HepG2 (cell line): ENCODE measurements around the gene SYNGR2. TPM values are rescaled to one million over a fixed set of nuclear protein-coding genes. Genes with fewer than 3 reads are reported as not detected.

Source experiments
- ATAC-seq: fragments of 200-7000 bp; cut with Tn5 transposase; 3 replicates; pipeline ENCODE4 v1.9.1; 2020; ENCODE audit warnings: mild to moderate bottlenecking, moderate library complexity
- BruUV-seq: library from RNA; stranded (reverse); fragments of 400-500 nt; replicated peaks from 2 replicates; lab custom pipeline; 2021; lab: Mats Ljungman, UMichigan
- CTCF ChIA-PET: fragments of 300-600 bp; formaldehyde crosslinking; extraction: SDS; loops from one replicate; lab custom pipeline; 2021; ENCODE audit warnings: low total read pairs, inconsistent platforms, low intra/inter-chr PET ratio; lab: Yijun Ruan, JAX
- POLR2A ChIA-PET: fragments of 350-600 bp; sonication (Branson Sonifier 250); formaldehyde crosslinking; loops from one replicate; lab custom pipeline; 2020; ENCODE audit warnings: antibody characterized with exemption, inconsistent platforms; lab: Yijun Ruan, JAX
- DNase-seq: peaks from one replicate; pipeline ENCODE4 v3.0.0-alpha.2; 2015; ENCODE audit warnings: low spot score
- FAIRE-seq: peaks from 3 replicates; lab custom pipeline; 2011; peaks lifted over from hg19 to GRCh38; lab: Jason Lieb, UNC
- H2AFZ ChIP-seq: one replicate; pipeline ENCODE4 v1.6.1; 2011; ENCODE audit warnings: low read length, inconsistent platforms
- H3K27ac ChIP-seq: fragments of 300-600 bp; 3 replicates; pipeline ENCODE4 v1.8.0; 2011; ENCODE audit warnings: mixed run types, mild to moderate bottlenecking, mixed read lengths, low read length, inconsistent platforms; ENCODE audit not compliant: insufficient read depth; ENCODE audit errors: extremely low read length
- H3K27me3 ChIP-seq, 2 experiments: fragments of 200-600 bp in 1 of 2; 2 replicates in 1 of 2; 3 replicates in 1 of 2; pipeline versions ENCODE4 v1.6.0 to v1.8.0; 2011; ENCODE audit warnings: low read length in 2 of 2, mild to moderate bottlenecking in 2 of 2, moderate library complexity in 2 of 2, inconsistent platforms in 1 of 2; ENCODE audit not compliant: insufficient read depth in 2 of 2, control insufficient read depth in 1 of 2
- H3K36me3 ChIP-seq, 2 experiments: fragments of 200-600 bp in 1 of 2; replicated peaks in 1 of 2; 2 replicates in 1 of 2; 3 replicates in 1 of 2; pipeline versions ENCODE4 v1.5.1 to v1.8.0; 2011; ENCODE audit warnings: low read length in 2 of 2, inconsistent platforms in 1 of 2; ENCODE audit not compliant: insufficient read depth in 2 of 2, control insufficient read depth in 1 of 2
- H3K4me1 ChIP-seq: 2 replicates; pipeline ENCODE4 v1.5.1; 2012; ENCODE audit warnings: low read length, inconsistent platforms; ENCODE audit not compliant: insufficient read depth
- H3K4me2 ChIP-seq: 2 replicates; pipeline ENCODE4 v1.6.0; 2011; ENCODE audit warnings: low read depth, low read length, inconsistent platforms
- H3K4me3 ChIP-seq, 3 experiments: fragments of 200-600 bp in 1 of 3; sonication (generic), shearing (Covaris generic) in 1 of 3; replicated peaks in 1 of 3; 2 replicates each; pipeline ENCODE4 v1.5.1; 2011 to 2016; ENCODE audit warnings: low read length in 3 of 3, inconsistent platforms in 2 of 3, low read depth in 2 of 3, mild to moderate bottlenecking in 2 of 3, control low read depth in 1 of 3, mixed read lengths in 1 of 3; ENCODE audit not compliant: insufficient read depth in 1 of 3
- H3K79me2 ChIP-seq: one replicate; pipeline ENCODE4 v1.6.1; 2011; ENCODE audit warnings: low read length, inconsistent platforms; ENCODE audit not compliant: insufficient read depth
- H3K9ac ChIP-seq: 2 replicates; pipeline ENCODE4 v1.6.0; 2011; ENCODE audit warnings: mild to moderate bottlenecking, low read depth, low read length, inconsistent platforms; ENCODE audit not compliant: insufficient read depth
- H3K9me3 ChIP-seq: 2 replicates; pipeline ENCODE4 v1.5.1; 2012; ENCODE audit warnings: mild to moderate bottlenecking, low read length
- H4K20me1 ChIP-seq: 2 replicates; pipeline ENCODE4 v1.6.0; 2011; ENCODE audit warnings: inconsistent platforms, mild to moderate bottlenecking, low read length, moderate library complexity; ENCODE audit not compliant: insufficient read depth
- CBX1 ChIP-seq: IDR thresholded peaks from one replicate; pipeline ENCODE4 v1.6.1; 2016; ENCODE audit warnings: antibody characterized with exemption, low read depth
- ZNF275 ChIP-seq: sonication (generic); formaldehyde crosslinking; IDR thresholded peaks from 2 replicates; pipeline ENCODE4 v1.8.0; 2022; ENCODE audit warnings: missing genetic modification reagents, mild to moderate bottlenecking, inconsistent platforms, borderline replicate concordance
- WGBS: methylation state at CpG from one replicate; pipeline ENCODE4 v1.1.6; 2017; ENCODE audit warnings: low lambda C conversion rate; 5-methylcytosine and 5-hydroxymethylcytosine counted together
- in situ Hi-C: cut with HindIII; loops from 2 replicates; pipeline ENCODE4 v1.10.0; 2017; ENCODE audit warnings: low pct_unique_long_range_greater_than_20kb; ENCODE audit not compliant: extremely low pct_ligation_motif_present
- intact Hi-C: fragments of 100-400 bp; cut with micrococcal nuclease; formaldehyde crosslinking; loops from one replicate; pipeline ENCODE4 v1.10.0; 2022; ENCODE audit not compliant: unreplicated experiment
- polyA plus RNA-seq, 8 experiments: library from polyadenylated mRNA; depleted of rRNA in 3 of 8; stranded (reverse) in 7 of 8; unstranded in 1 of 8; fragments of >200 nt; fragmentation: Illumina TruSeq in 4 of 8; extraction: Trizol in 4 of 8; gene quantifications; 2 replicates each; pipeline versions ENCODE4 v1.2.1 to v1.2.3, GENCODE V29; 2011 to 2016; ENCODE audit warnings: low read depth in 4 of 8, missing spikeins in 1 of 8, mixed read lengths in 1 of 8; ENCODE audit not compliant: insufficient read depth in 1 of 8
- total RNA-seq, 5 experiments: library from RNA; depleted of rRNA; stranded (reverse); fragments of >200 nt; fragmentation: Illumina TruSeq; extraction: Trizol; gene quantifications; 2 replicates each; pipeline ENCODE4 v1.2.3, GENCODE V29; 2016; ENCODE audit warnings: low read depth in 1 of 5
- TF ChIP-seq, protein P1 (sequence below): sonication (generic); formaldehyde crosslinking; IDR thresholded peaks from 2 replicates; pipeline ENCODE4 v1.5.1; 2020; ENCODE audit warnings: mild to moderate bottlenecking, missing genetic modification reagents, moderate library complexity

The SYNGR2 gene
- total and polyA plus RNA-seq, 2 of the 13 experiments (the other 11 are each of a cell fraction or from before 2014, with no cell fraction given), result 46.7 to 170 TPM

DNA sequence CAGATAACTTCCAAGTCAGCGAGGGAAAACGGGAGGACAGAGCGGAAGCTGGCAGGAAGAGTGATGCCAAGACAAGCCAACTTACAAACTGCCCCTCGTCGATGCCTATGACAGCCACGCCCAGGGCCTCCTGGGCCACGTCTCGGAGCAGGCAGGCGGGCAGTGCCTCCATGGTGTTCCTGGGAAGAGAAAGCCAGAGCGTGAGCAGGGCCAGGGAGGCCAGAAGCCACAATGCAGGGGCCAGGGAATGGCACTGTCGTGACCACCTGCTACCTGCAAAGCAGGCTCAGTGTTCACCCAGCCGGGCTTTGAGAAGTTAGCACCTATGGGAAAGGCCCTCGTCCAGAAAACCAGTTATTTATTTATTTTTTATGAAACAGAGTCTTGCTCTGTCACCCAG lies 14.1 kb downstream of the SYNGR2 start:
- DNase-seq, result no peak
- CTCF ChIA-PET, result no interaction called here
- Histone ChIP-seq H3K9ac (no peak overlapping the region), H4K20me1 (no peaks in the 10 kb centered on the region), H2AFZ (no peak overlapping the region), H3K4me3 (no peak overlapping the region), H3K27me3 (no peaks in the 10 kb centered on the region; a peak in 1 of 5 replicates)
- no peak for FAIRE-seq
- intact Hi-C loops, result no loop called here
- 93% methylated on average over 13 of the region's 13 CpGs for WGBS
- no peak for TF ChIP-seq CBX1
- TF ChIP-seq, all 625 proteins: peak for 0
- H3K79me2 ChIP-seq, result peaks cover 24% of the 10 kb centered on the region
- H3K4me2 ChIP-seq, result no peak overlapping the region
- no peak for ATAC-seq
- in situ Hi-C loops, result no loop called here
- no peak overlapping the region for H3K27ac ChIP-seq
- POLR2A ChIA-PET, result interaction anchor here (1.4 kb wide), 1 partner anchor 30 kb away, joined by 3 read pairs; no protein-coding TSS in a partner anchor
- H3K4me1 ChIP-seq, result peaks cover 37% of the 10 kb centered on the region
- no TSS peak for BruUV-seq
- H3K36me3 ChIP-seq, result peaks cover 15 to 66% of the 10 kb centered on the region in 2 experiments
- H3K9me3 ChIP-seq, result no peaks in the 10 kb centered on the region

DNA sequence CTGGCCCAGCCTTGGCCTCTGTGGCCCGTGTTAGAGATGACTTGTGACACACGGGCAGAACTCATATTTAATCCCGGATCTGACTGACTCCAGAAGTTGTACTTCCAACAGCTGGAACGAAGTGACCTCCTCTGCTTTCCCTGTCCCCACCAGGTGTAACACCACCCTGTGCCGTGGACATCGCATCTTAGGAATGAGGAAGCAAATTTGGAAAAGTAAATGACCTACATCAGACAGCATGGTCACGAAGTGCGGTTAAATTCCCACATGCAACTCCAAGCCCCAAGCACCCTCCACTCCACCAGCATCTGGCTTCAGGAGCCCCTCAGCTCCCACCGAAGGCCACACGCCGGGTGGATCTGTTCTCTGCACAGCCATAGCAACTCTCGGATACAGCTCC lies 15.5 kb downstream of the SYNGR2 start:
- no peak overlapping the region for H3K27ac ChIP-seq
- peaks cover 11% of the 10 kb centered on the region for H4K20me1 ChIP-seq
- H3K27me3 ChIP-seq, result no peaks in the 10 kb centered on the region; a peak in 1 of 5 replicates
- no peak overlapping the region for H3K4me2 ChIP-seq
- CTCF ChIA-PET, result no interaction called here
- peaks cover 38% of the 10 kb centered on the region for H3K79me2 ChIP-seq
- FAIRE-seq (no peak), DNase-seq (no peak), ATAC-seq (no peak)
- H3K36me3 ChIP-seq, result peaks cover 9 to 56% of the 10 kb centered on the region in 2 experiments
- H3K4me3 ChIP-seq, result no peak overlapping the region
- TF ChIP-seq ZNF275 (CRISPR knock-in tag), result no peak
- TF ChIP-seq, protein P1, sequence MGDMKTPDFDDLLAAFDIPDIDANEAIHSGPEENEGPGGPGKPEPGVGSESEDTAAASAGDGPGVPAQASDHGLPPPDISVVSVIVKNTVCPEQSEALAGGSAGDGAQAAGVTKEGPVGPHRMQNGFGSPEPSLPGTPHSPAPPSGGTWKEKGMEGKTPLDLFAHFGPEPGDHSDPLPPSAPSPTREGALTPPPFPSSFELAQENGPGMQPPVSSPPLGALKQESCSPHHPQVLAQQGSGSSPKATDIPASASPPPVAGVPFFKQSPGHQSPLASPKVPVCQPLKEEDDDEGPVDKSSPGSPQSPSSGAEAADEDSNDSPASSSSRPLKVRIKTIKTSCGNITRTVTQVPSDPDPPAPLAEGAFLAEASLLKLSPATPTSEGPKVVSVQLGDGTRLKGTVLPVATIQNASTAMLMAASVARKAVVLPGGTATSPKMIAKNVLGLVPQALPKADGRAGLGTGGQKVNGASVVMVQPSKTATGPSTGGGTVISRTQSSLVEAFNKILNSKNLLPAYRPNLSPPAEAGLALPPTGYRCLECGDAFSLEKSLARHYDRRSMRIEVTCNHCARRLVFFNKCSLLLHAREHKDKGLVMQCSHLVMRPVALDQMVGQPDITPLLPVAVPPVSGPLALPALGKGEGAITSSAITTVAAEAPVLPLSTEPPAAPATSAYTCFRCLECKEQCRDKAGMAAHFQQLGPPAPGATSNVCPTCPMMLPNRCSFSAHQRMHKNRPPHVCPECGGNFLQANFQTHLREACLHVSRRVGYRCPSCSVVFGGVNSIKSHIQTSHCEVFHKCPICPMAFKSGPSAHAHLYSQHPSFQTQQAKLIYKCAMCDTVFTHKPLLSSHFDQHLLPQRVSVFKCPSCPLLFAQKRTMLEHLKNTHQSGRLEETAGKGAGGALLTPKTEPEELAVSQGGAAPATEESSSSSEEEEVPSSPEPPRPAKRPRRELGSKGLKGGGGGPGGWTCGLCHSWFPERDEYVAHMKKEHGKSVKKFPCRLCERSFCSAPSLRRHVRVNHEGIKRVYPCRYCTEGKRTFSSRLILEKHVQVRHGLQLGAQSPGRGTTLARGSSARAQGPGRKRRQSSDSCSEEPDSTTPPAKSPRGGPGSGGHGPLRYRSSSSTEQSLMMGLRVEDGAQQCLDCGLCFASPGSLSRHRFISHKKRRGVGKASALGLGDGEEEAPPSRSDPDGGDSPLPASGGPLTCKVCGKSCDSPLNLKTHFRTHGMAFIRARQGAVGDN (CRISPR knock-in tag), result 0 out of 2 replicates have a peak, but pooled peaks have one; percentile 11
- H3K9ac ChIP-seq, result no peak overlapping the region
- POLR2A ChIA-PET, result interaction anchor here (1.4 kb wide), 1 partner anchor 32 kb away, joined by 3 read pairs; no protein-coding TSS in a partner anchor
- WGBS, result 93% methylated on average over 12 of the region's 12 CpGs
- intact Hi-C loops (no loop called here), in situ Hi-C loops (no loop called here)
- H3K9me3 ChIP-seq, result no peaks in the 10 kb centered on the region
- no peak overlapping the region for H2AFZ ChIP-seq
- H3K4me1 ChIP-seq, result peaks cover 40% of the 10 kb centered on the region
- no TSS peak for BruUV-seq
